Stomach (tissue), 4 donors: ENCODE data around the gene CLCA2.

Experiments used
- CTCF ChIP-seq, 7 experiments: fragments of 450-650 bp in 4 of 7; fragments of 200-600 bp in 3 of 7; sonication (generic) in 3 of 7; IDR thresholded peaks; one replicate each; pipeline ENCODE4 v1.5.1; 2016 to 2019; ENCODE audit warnings: antibody characterized with exemption in 7 of 7, control low read depth in 2 of 7, mild to moderate bottlenecking in 1 of 7
- POLR2A ChIP-seq, 4 donors: fragments of 450-650 bp; IDR thresholded peaks; one replicate each; pipeline ENCODE4 v1.6.1; 2016; ENCODE audit warnings: antibody characterized with exemption in 4 of 4, control low read depth in 2 of 4, mild to moderate bottlenecking in 1 of 4, moderate library complexity in 1 of 4

- no peak for TF ChIP-seq CTCF (IDR thresholded peaks at IDR 0.05)
- no peak for TF ChIP-seq POLR2A (IDR thresholded peaks at IDR 0.05)
Measured at GRCh38 chr1:86434059-86434458, 10.1 kb downstream of the CLCA2 start.
